Neuronal stem cell (in vitro differentiated cells): ENCODE data around the gene NUDT3.
A peak's percentile ranks its signal among the peaks of the same experiment; 100 is the strongest.

Experiments used
- DNase-seq: peaks from one replicate; pipeline ENCODE4 v3.0.0-alpha.2; 2013; ENCODE audit warnings: low spot score
- H2AFZ ChIP-seq: one replicate; pipeline ENCODE4 v1.6.1; 2013; ENCODE audit warnings: mild to moderate bottlenecking, low read length, inconsistent platforms
- H2AK5ac ChIP-seq: 2 replicates; pipeline ENCODE4 v1.6.1; 2013; ENCODE audit warnings: low read depth, mild to moderate bottlenecking, inconsistent platforms, low read length, moderate library complexity, mixed read lengths
- H2BK120ac ChIP-seq: 2 replicates; pipeline ENCODE4 v1.6.1; 2013; ENCODE audit warnings: low read depth, mild to moderate bottlenecking, inconsistent platforms, low read length, moderate library complexity, mixed read lengths
- H2BK12ac ChIP-seq: one replicate; pipeline ENCODE4 v1.6.1; 2013; ENCODE audit warnings: low read length, inconsistent platforms
- H2BK15ac ChIP-seq: 2 replicates; pipeline ENCODE4 v1.6.1; 2013; ENCODE audit warnings: mild to moderate bottlenecking, low read length, inconsistent platforms, mixed read lengths
- H2BK5ac ChIP-seq: one replicate; pipeline ENCODE4 v1.6.1; 2013; ENCODE audit warnings: inconsistent platforms, mild to moderate bottlenecking, low read length, moderate library complexity
- H3K14ac ChIP-seq: one replicate; pipeline ENCODE4 v1.6.1; 2013; ENCODE audit warnings: low read length, inconsistent platforms
- H3K18ac ChIP-seq: 2 replicates; pipeline ENCODE4 v1.6.1; 2013; ENCODE audit warnings: low read length, inconsistent platforms
- H3K23ac ChIP-seq: 2 replicates; pipeline ENCODE4 v1.6.1; 2013; ENCODE audit warnings: low read depth, mild to moderate bottlenecking, mixed read lengths, low read length, inconsistent platforms; ENCODE audit not compliant: poor library complexity
- H3K27ac ChIP-seq: replicated peaks from 3 replicates; pipeline ENCODE4 v1.5.1; 2013; ENCODE audit warnings: low read length, inconsistent platforms
- H3K27me3 ChIP-seq, 3 experiments: 2 replicates each; pipeline ENCODE4 v1.6.1; 2013; ENCODE audit warnings: low read length in 3 of 3, mild to moderate bottlenecking in 2 of 3, inconsistent platforms in 1 of 3, low read depth in 1 of 3, mixed read lengths in 1 of 3, moderate library complexity in 1 of 3; ENCODE audit not compliant: control insufficient read depth in 3 of 3, insufficient read depth in 3 of 3
- H3K36me3 ChIP-seq, 2 donors: replicated peaks in 1 of 2; 2 replicates each; pipeline ENCODE4 v1.6.1; 2013; ENCODE audit warnings: low read length in 2 of 2; ENCODE audit not compliant: control insufficient read depth in 2 of 2, insufficient read depth in 2 of 2
- H3K4ac ChIP-seq: 2 replicates; pipeline ENCODE4 v1.6.1; 2013; ENCODE audit warnings: inconsistent platforms, mild to moderate bottlenecking, low read length, moderate library complexity
- H3K4me1 ChIP-seq, 2 donors: 1 replicate in 1 of 2; 2 replicates in 1 of 2; pipeline ENCODE4 v1.6.1; 2013; ENCODE audit warnings: low read length in 2 of 2, low read depth in 1 of 2; ENCODE audit not compliant: control insufficient read depth in 2 of 2, insufficient read depth in 1 of 2
- H3K4me2 ChIP-seq: one replicate; pipeline ENCODE4 v1.6.1; 2013; ENCODE audit warnings: mild to moderate bottlenecking, low read length, inconsistent platforms; ENCODE audit not compliant: insufficient read depth, poor library complexity, severe bottlenecking
- H3K4me3 ChIP-seq, 2 donors: 2 replicates each; pipeline ENCODE4 v1.5.1; 2013; ENCODE audit warnings: low read length in 2 of 2, mild to moderate bottlenecking in 2 of 2, inconsistent platforms in 1 of 2, moderate library complexity in 1 of 2
- H3K79me1 ChIP-seq: one replicate; pipeline ENCODE4 v1.6.1; 2013; ENCODE audit warnings: low read depth, mild to moderate bottlenecking, inconsistent platforms, low read length, moderate library complexity
- H3K9ac ChIP-seq: one replicate; pipeline ENCODE4 v1.6.1; 2013; ENCODE audit warnings: mild to moderate bottlenecking, low read depth, low read length, inconsistent platforms; ENCODE audit not compliant: poor library complexity
- H3K9me3 ChIP-seq, 2 donors: replicated peaks in 1 of 2; 2 replicates each; pipeline versions ENCODE3 to v1.6.1; 2013; ENCODE audit warnings: low read length in 2 of 2, mild to moderate bottlenecking in 2 of 2, inconsistent platforms in 1 of 2, low read depth in 1 of 2, mixed read lengths in 1 of 2, moderate library complexity in 1 of 2; ENCODE audit not compliant: control insufficient read depth in 2 of 2, insufficient read depth in 1 of 2
- H4K8ac ChIP-seq: one replicate; pipeline ENCODE4 v1.6.1; 2013; ENCODE audit warnings: low read depth, mild to moderate bottlenecking, inconsistent platforms, low read length, moderate library complexity
- H4K91ac ChIP-seq: one replicate; pipeline ENCODE4 v1.6.1; 2013; ENCODE audit warnings: low read length, low read depth, mild to moderate bottlenecking, inconsistent platforms; ENCODE audit not compliant: poor library complexity
- WGBS, 2 donors: extraction: QIAGEN DNeasy Blood & Tissue Kit; methylation state at CpG; one replicate each; pipeline ENCODE4 v1.1.7; 2013; ENCODE audit warnings: missing lambda C conversion rate in 2 of 2, mixed read lengths in 1 of 2; ENCODE audit not compliant: insufficient read length in 2 of 2, insufficient replicate concordance in 1 of 2; ENCODE audit errors: extremely low coverage in 2 of 2; 5-methylcytosine and 5-hydroxymethylcytosine counted together

Gene NUDT3

GRCh38 chr6:34276881-34277762 is 115.3 kb downstream of the NUDT3 start:
- H3K4me1 ChIP-seq = peaks cover 0 to 2% of the 10 kb centered on the region in 2 donors
- H3K4me2 ChIP-seq = no peak overlapping the region
- no peak overlapping the region for H2BK12ac ChIP-seq
- H3K9ac ChIP-seq = no peak overlapping the region
- no peak overlapping the region for H2AK5ac ChIP-seq
- peak overlapping the region in 1 of 2 donors; percentile 14 for H3K4me3 ChIP-seq
- no peak for DNase-seq
- H3K14ac ChIP-seq = no peak overlapping the region
- H2BK15ac ChIP-seq = no peak overlapping the region
- H4K8ac ChIP-seq = no peak overlapping the region
- no CpG with 5 or more reads among the region's 10 CpGs for WGBS, 2 donors
- no peaks in the 10 kb centered on the region for H3K79me1 ChIP-seq
- H2BK120ac ChIP-seq = no peak overlapping the region
- no peaks in the 10 kb centered on the region for H3K9me3 ChIP-seq
- no peak overlapping the region for H2AFZ ChIP-seq
- no peak overlapping the region for H3K4ac ChIP-seq
- H2BK5ac ChIP-seq = no peak overlapping the region
- H3K27me3 ChIP-seq = no peaks in the 10 kb centered on the region
- H3K23ac ChIP-seq = no peak overlapping the region
- H3K27ac ChIP-seq = no peak overlapping the region
- H4K91ac ChIP-seq = no peak overlapping the region
- H3K36me3 ChIP-seq = peaks cover 0 to 40% of the 10 kb centered on the region in 2 donors
- no peak overlapping the region for H3K18ac ChIP-seq

- no peak for DNase-seq
- Histone ChIP-seq H4K91ac (no peak overlapping the region), H2BK15ac (no peak overlapping the region), H3K36me3 (peaks cover 0 to 31% of the 10 kb centered on the region in 2 donors), H2BK12ac (no peak overlapping the region), H2BK5ac (no peak overlapping the region), H3K4me1 (peaks cover 0 to 2% of the 10 kb centered on the region in 2 donors), H3K9me3 (no peaks in the 10 kb centered on the region), H3K4me2 (no peak overlapping the region), H4K8ac (no peak overlapping the region), H3K79me1 (no peaks in the 10 kb centered on the region), H3K27ac (no peak overlapping the region), H2AK5ac (no peak overlapping the region), H3K4me3 (no peak overlapping the region), H3K23ac (no peak overlapping the region), H3K18ac (no peak overlapping the region), H3K9ac (no peak overlapping the region), H2AFZ (no peak overlapping the region), H3K4ac (no peak overlapping the region), H3K27me3 (no peaks in the 10 kb centered on the region), H3K14ac (no peak overlapping the region), H2BK120ac (no peak overlapping the region)
- no CpG with 5 or more reads among the region's 5 CpGs for WGBS, 2 donors
Observed at GRCh38 chr6:34276191-34276590, 116.3 kb downstream of the NUDT3 start.

GRCh38 chr6:34275128-34275804 is 117.2 kb downstream of the NUDT3 start:
- Histone ChIP-seq H3K9ac (no peak overlapping the region), H3K23ac (no peak overlapping the region), H3K18ac (no peak overlapping the region), H2BK5ac (no peak overlapping the region), H2AK5ac (no peak overlapping the region), H3K36me3 (peaks cover 0 to 22% of the 10 kb centered on the region in 2 donors), H3K4me1 (peaks cover 0 to 2% of the 10 kb centered on the region in 2 donors), H3K79me1 (no peaks in the 10 kb centered on the region), H3K27ac (no peak overlapping the region), H3K14ac (no peak overlapping the region), H4K8ac (no peak overlapping the region), H2BK15ac (no peak overlapping the region), H3K4ac (no peak overlapping the region), H3K4me2 (no peak overlapping the region), H2AFZ (no peak overlapping the region), H2BK12ac (no peak overlapping the region), H2BK120ac (no peak overlapping the region), H4K91ac (no peak overlapping the region), H3K27me3 (no peaks in the 10 kb centered on the region), H3K9me3 (no peaks in the 10 kb centered on the region), H3K4me3 (no peak overlapping the region)
- no CpG with 5 or more reads among the region's 3 CpGs for WGBS, 2 donors
- no peak for DNase-seq

- no peak overlapping the region for H2BK5ac ChIP-seq
- no peaks in the 10 kb centered on the region for H3K9me3 ChIP-seq
- no peak overlapping the region for H3K4me2 ChIP-seq
- peaks cover 0 to 2% of the 10 kb centered on the region in 2 donors for H3K4me1 ChIP-seq
- no peak overlapping the region for H3K14ac ChIP-seq
- no peak for DNase-seq
- no peak overlapping the region for H3K9ac ChIP-seq
- H3K27me3 ChIP-seq = peaks cover 0 to 2% (median 0%) of the 10 kb centered on the region in 3 experiments
- no peak overlapping the region for H2BK15ac ChIP-seq
- H3K36me3 ChIP-seq = peaks cover 0 to 10% of the 10 kb centered on the region in 2 donors
- H3K18ac ChIP-seq = no peak overlapping the region
- H3K79me1 ChIP-seq = no peaks in the 10 kb centered on the region
- no peak overlapping the region for H4K8ac ChIP-seq
- no peak overlapping the region for H2AK5ac ChIP-seq
- H4K91ac ChIP-seq = no peak overlapping the region
- no peak overlapping the region for H3K4ac ChIP-seq
- H2BK120ac ChIP-seq = no peak overlapping the region
- no peak overlapping the region for H2AFZ ChIP-seq
- no peak overlapping the region for H3K27ac ChIP-seq
- no peak overlapping the region for H3K23ac ChIP-seq
- no peak overlapping the region for H2BK12ac ChIP-seq
- no peak overlapping the region for H3K4me3 ChIP-seq
- no CpG with 5 or more reads among the region's 1 CpG for WGBS, 2 donors
Observed at GRCh38 chr6:34274129-34274528, 118.3 kb downstream of the NUDT3 start.
